NCI-H2081 (cell line): ENCODE measurements around the gene ADCY1.

Source experiments
- DNase-seq, 2 experiments: peaks; one replicate each; lab custom pipeline; 2025; lab: John Stamatoyannopoulos, UW

ADCY1 gene

DNA sequence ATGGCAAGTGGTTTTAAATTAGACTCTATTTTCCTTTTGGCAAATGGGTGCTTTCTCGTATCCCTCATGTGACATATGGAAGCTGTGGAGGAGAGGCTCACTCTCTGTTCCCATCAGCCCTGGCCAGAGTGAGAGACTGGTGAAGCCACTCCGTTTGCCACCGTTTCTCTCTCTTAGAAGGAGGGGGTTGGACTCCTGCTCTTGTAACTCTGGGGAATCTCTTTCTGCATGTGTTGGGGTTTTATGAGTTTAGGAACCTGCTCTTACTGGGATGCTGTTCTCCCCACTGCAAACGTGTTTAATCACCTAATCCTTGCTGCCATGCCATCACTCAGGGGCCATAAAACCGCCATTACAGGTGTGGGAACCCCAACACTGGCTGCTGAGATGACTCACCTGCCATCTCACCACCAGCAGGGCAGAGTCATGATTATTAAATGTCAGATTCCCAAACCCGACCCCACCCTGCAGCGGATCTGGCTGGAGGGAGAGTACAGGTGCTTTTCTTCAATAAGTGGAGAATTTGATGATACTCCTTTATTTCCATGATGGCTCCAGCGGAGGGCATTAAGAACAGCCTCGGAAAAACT, 103.2 kb downstream of the ADCY1 start:
- no peak for DNase-seq

- DNase-seq: no peak
Observed at GRCh38 chr7:45679516-45679915, 105.3 kb downstream of the ADCY1 start.

DNA sequence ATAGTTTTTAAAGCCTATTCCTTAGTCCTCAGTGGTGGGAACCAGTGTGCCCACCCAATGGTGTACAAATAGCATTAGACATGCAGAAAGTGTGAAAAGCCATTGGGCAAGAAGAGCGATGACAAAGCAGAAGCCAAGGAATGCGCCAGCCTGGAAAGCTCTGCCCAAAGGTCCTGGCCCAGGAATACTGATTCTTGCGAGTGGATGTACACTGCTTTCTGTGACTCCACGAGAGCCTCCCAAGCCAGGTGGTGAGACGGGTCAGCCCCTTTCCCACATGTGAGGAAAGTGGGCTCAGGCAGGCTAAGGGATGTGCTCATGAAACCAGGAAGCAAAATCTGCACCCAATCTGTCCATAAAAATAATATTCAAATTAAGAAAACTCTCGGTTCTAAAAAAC, 106.6 kb downstream of the ADCY1 start:
- DNase-seq: no peak

- DNase-seq: no peak
Observed at GRCh38 chr7:45681596-45682357, 107.6 kb downstream of the ADCY1 start.

- DNase-seq: no peak
Observed at GRCh38 chr7:45682358-45682735, 108.2 kb downstream of the ADCY1 start.

DNA sequence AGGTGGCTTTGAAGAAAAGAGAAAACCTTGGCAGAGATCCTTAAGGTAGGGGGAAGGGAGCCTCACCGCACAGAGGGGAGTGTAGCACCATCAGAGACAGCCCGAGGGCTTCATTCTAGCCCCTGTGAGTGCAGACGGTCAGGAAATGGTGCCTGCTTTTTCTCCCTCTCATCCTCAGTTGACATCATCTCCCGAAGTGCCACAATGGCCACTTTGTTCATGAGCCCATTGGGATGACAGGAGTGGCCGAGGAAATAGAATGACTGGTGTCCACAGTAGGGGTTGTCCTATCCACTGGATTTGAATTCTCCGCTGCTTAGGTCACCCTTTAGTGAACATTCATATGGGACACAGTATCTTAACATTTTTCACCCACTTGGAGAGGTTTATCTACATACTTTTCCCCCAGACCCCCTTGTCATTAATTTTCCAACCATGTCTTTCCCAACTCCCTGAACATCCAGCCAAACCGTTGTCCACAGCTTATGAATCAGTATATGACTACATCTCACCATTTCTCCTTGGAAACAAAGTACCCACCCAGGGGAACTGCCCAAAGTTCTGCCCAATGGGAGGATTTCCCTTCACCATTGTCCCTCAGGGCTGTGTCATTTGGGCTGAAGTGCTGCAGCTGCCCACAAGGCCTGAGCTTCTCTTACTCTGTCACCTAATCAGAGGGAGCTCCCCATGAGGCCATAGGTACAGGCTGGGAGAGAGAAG, 108.8 kb downstream of the ADCY1 start:
- no peak for DNase-seq

DNA sequence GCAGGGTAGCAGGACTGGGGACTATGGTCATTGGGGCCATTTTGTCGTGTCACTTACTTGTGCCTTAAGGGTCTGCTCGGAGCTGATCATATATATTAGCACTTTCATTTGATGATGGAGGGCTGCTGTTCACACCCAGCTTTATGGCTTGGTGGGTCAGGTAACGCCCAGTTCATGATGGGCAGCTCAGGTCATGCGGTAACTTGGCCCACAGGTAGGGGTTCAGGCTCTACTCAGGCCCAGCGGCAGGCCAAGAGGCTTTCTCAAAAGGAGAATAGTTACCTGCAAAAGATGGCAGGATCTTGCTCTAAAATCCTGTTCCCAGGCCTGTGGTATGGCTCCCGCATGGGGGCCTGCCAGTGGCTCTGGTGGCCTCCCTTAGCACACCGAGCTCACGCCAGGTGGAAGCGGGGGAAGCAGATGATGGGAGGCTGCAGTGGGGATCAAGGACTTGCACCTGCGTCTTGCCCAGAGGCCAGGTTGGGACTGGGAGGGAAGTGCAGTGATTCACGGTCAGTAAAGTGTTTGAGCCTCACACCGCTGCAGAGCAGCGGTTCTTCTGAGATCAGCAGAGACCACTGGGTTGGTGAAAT, 109.5 kb downstream of the ADCY1 start:
- no peak for DNase-seq

DNA sequence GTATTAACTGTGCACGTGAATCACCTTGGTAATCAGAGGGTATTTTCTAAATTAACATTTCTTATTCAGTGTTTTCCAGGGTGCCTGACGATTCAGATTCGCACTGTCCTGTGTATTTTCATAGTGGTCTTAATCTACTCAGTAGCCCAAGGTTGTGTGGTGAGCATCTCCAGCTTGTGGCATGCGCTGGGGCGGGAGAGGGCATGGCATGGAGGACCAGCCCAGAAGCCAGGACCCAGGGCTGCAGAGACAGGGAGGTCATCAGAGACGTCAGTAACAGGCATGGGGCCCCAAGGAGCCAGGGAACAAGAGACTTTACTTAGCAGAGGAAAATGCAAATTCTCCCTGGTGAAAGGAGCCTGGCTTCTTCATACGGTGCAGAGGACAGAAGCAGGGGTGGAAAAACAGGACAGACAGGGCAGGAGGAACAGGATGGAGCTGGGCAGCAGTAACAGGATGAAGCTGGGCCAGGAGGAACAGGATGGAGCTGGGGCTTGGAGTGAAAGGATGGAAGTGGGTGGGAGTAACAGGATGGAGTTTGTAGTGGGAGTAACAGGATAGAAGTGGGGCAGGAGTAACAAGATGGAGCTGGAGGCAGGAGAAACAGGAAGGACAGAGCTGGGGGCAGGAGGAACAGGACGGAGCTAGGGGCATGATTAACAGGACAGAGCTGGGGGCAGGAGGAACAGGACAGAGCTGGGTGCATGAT, 110.9 kb downstream of the ADCY1 start:
- no peak for DNase-seq

DNA sequence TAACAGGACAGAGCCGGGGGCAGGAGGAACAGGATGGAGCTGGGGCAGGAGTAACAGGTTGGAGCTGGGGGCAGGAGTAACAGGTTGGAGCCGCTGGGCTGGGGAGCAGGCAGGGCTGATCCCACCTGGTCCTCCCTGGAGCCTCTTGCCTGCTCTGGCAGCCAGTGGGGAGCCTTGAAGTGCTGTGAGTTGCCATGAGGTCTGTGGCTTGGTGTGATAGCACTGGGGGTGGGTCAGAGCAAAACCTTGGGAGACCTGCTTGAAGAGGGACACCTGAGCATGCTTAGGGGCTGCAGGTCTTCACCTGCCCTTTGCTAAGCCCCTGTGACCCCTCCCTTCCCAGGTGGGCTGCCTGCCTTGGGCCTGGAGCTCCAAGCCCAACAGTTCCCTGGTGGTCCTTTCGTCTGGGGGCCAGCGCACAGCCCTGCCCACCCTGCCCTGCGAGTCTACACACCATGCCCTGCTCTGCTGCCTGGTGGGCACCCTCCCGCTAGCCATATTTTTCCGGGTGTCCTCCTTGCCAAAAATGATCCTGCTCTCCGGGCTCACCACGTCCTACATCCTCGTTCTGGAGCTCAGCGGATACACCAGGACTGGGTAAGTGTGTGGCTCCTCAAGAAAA, 111.6 kb downstream of the ADCY1 start:
- DNase-seq: no peak

DNA sequence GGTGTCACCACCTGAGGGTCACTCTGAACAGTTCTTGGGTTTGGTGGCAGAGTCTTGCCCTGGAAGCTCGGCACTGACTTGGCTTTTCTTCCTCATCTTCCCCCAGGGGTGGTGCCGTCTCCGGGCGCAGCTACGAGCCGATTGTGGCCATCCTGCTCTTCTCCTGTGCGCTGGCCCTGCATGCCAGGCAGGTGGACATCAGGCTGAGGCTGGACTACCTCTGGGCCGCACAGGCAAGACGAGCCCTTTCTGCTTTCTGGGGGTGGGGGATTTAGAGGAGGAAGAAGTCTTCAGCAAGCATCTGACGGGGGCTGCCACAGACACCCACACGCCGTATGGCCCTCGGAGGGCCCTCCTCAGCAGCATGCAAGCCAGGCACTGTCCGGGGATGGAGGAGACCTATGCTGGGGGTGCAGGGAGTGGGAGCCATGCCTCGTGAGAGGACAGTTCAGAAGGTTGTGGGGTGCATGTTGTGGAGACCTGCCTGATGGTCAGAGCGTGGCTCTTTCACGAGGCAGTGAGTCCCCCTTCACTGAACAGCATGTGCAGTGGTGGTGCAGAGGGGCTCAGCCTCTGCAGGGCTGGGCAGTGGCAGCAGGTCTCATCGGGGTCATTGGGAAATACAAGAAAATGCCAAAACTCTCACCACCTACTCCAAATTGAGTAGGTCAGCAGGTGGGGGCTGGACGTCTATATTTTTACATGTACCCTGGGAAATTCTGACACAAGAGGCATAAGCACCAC, 112.4 kb downstream of the ADCY1 start:
- DNase-seq: no peak

GRCh38 chr7:45687185-45687560, 113.0 kb downstream of the ADCY1 start:
- no peak for DNase-seq

GRCh38 chr7:45687721-45688120, 113.6 kb downstream of the ADCY1 start:
- DNase-seq: no peak

DNA sequence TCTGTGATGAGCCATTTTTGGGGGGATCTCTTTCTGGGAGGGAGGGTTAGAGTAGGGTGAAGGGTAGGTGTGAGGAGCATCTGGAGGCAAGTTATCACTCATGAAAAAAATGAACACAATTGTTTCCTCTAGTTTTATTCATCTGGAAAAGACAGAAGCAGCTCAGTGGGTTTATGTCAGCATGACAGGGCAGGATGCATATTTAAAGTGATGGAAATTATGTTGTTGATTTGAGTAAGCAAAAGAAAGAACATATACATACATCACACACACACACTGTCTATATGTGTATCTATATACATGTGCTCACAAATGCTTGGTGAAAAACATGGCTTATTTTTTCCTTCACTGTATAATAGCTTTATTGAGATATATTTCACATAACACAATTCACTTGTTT, 114.2 kb downstream of the ADCY1 start:
- DNase-seq: no peak

DNA sequence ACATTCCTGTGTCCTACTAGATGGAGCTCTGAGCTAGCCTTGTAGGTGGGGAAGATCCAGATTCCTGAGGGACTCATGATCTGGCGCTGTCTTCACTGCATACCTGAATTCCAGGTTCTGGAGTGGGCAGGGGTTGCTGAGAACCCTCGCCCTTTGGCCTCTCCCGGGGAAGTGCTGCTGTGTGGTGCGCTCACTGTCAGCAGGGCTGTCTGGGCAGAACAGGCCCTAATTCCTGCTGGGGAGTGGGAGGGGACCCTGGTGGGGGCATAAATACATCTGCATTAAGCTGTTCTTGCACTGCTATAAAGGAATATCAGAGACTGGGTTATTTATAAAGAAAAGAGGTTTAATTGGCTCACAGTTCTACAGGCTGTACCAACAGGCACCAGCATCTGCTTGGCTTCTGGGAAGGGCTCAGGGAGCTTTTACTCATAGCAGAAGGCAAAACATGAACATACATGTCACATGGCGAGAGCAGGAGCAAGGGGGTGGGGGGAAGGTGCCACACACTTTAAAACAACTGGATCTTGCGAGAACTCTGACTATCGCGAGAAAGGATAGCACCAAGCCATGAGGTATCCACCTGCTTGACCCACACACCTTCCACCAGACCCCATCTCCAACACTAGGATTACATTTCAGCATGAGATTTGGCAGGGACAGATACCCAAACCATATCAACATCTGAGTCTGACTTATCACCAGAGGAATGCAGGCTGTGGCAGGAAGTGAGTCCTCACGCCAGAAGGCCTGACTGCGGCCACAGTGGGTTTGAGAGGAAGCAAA, 115.0 kb downstream of the ADCY1 start:
- DNase-seq: no peak

GRCh38 chr7:45689797-45690761, 115.9 kb downstream of the ADCY1 start:
- no peak for DNase-seq

- DNase-seq: no peak
Observed at GRCh38 chr7:45690762-45691150, 116.6 kb downstream of the ADCY1 start.

DNA sequence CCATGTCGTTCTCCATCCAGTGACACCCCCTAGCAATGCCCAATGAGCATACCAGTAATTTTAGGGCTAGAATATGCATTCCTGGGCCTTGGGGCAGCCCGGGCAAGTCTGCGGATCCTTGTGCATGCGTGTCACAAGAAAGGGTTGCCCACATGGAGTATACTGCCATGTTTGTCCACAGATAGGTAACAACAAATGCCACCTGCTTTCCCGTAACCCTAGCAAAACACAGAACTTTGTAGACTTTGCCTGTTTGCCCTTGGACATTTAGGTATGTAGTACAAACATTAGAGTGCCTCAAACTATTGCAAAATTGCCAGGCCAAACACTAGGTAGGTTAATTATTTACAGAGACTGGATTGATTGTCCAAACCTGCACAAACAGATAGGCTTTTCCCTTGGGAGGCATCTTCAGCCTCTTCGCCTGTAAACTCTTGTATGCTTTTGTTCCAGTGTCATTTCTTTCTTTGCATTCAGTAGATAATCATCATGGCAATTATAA, 117.0 kb downstream of the ADCY1 start:
- peak in 1 of 2 experiments; percentile 10 for DNase-seq

DNA sequence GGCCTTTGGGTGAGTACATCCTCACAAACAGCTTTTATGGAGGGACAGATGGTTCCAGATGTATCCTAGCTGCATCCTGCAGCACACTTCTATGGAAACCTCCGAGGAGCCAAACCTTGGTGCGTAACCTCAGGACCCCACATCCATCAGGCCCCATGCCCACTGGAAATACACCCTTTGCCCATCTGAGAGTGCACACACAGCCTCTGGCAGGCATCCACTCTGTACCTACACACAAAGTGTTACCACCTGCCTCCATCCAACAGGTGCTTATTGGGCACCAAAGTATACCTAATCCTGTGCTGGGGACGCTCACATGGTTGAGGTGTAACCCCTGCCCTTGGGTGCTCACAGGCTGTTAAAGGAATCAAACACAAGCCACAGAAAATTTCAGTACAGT, 117.9 kb downstream of the ADCY1 start:
- no peak for DNase-seq
